Activated T-cell treated with anti-CD3 and anti-CD28 coated beads, Interleukin-2, amount 50 U/mL, for 48 hours (primary cell): ENCODE results near the gene CD40.
"Not testable (repeated sequence)": the region's sequence is repeated elsewhere in the genome, so short reads cannot be mapped to it uniquely, and the experiment has no call there.

Experiments
- DNase-seq, 2 experiments: peaks; one replicate each; pipeline ENCODE4 v3.0.0-alpha.2; 2020

The CD40 gene

GRCh38 chr20:46117704-46118467 lies at the start of gene CD40:
Gene CD40 (plus strand): TSS chr20:46118314. CDS start chr20:46118344, 30 bp downstream.
- DNase-seq, result peak; percentile 81 to 83

GRCh38 chr20:46070215-46070900 lies 47.8 kb upstream of the CD40 start:
- no peak for DNase-seq

- DNase-seq, result no peak
Measured at GRCh38 chr20:46071573-46071972, 46.5 kb upstream of the CD40 start.

GRCh38 chr20:46073024-46073423 lies 45.1 kb upstream of the CD40 start:
- no peak for DNase-seq

GRCh38 chr20:46073443-46073842 lies 44.7 kb upstream of the CD40 start:
- no peak for DNase-seq

- no peak for DNase-seq
Measured at GRCh38 chr20:46074006-46074405, 44.1 kb upstream of the CD40 start.

GRCh38 chr20:46076806-46077205 lies 41.3 kb upstream of the CD40 start:
- DNase-seq, result no peak

GRCh38 chr20:46077642-46078305 lies 40.3 kb upstream of the CD40 start:
- DNase-seq, result no peak

GRCh38 chr20:46078954-46079353 lies 39.2 kb upstream of the CD40 start:
- DNase-seq, result no peak

- no peak for DNase-seq
Measured at GRCh38 chr20:46081074-46081473, 37.0 kb upstream of the CD40 start.

GRCh38 chr20:46083101-46083500 lies 35.0 kb upstream of the CD40 start:
- no peak for DNase-seq

- DNase-seq, result no peak
Measured at GRCh38 chr20:46083531-46084061, 34.5 kb upstream of the CD40 start.

- no peak for DNase-seq
Measured at GRCh38 chr20:46084805-46085178, 33.3 kb upstream of the CD40 start.

GRCh38 chr20:46085179-46085851 lies 32.8 kb upstream of the CD40 start:
- DNase-seq, result no peak

- no peak for DNase-seq
Measured at GRCh38 chr20:46087161-46087560, 31.0 kb upstream of the CD40 start.

GRCh38 chr20:46088409-46089166 lies 29.5 kb upstream of the CD40 start:
- no peak for DNase-seq

- peak in 1 of 2 experiments; percentile 78 for DNase-seq
Measured at GRCh38 chr20:46089167-46089416, 29.0 kb upstream of the CD40 start.

- peak; percentile 94 to 96 for DNase-seq
Measured at GRCh38 chr20:46089417-46090388, 28.4 kb upstream of the CD40 start, which contains the start of gene NCOA5. Gene NCOA5 (minus strand): TSS chr20:46089962. CDS start chr20:46079424, 10,538 bp downstream.

GRCh38 chr20:46091622-46092535 lies 26.2 kb upstream of the CD40 start:
- not testable (repeated sequence) for DNase-seq

GRCh38 chr20:46093531-46093930 lies 24.6 kb upstream of the CD40 start:
- DNase-seq, result no peak
